ENCODE results near the gene SYNPO2. TPM values are rescaled to one million over a fixed set of nuclear protein-coding genes. Genes with fewer than 3 reads are reported as not detected.
"Not testable (repeated sequence)": the region's sequence is repeated elsewhere in the genome, so short reads cannot be mapped to it uniquely, and the experiment has no call there.

The SYNPO2 gene, protein sequence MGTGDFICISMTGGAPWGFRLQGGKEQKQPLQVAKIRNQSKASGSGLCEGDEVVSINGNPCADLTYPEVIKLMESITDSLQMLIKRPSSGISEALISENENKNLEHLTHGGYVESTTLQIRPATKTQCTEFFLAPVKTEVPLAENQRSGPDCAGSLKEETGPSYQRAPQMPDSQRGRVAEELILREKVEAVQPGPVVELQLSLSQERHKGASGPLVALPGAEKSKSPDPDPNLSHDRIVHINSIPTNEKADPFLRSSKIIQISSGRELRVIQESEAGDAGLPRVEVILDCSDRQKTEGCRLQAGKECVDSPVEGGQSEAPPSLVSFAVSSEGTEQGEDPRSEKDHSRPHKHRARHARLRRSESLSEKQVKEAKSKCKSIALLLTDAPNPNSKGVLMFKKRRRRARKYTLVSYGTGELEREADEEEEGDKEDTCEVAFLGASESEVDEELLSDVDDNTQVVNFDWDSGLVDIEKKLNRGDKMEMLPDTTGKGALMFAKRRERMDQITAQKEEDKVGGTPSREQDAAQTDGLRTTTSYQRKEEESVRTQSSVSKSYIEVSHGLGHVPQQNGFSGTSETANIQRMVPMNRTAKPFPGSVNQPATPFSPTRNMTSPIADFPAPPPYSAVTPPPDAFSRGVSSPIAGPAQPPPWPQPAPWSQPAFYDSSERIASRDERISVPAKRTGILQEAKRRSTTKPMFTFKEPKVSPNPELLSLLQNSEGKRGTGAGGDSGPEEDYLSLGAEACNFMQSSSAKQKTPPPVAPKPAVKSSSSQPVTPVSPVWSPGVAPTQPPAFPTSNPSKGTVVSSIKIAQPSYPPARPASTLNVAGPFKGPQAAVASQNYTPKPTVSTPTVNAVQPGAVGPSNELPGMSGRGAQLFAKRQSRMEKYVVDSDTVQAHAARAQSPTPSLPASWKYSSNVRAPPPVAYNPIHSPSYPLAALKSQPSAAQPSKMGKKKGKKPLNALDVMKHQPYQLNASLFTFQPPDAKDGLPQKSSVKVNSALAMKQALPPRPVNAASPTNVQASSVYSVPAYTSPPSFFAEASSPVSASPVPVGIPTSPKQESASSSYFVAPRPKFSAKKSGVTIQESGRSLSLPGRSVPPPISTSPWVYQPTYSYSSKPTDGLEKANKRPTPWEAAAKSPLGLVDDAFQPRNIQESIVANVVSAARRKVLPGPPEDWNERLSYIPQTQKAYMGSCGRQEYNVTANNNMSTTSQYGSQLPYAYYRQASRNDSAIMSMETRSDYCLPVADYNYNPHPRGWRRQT
- 155 TPM for polyA plus RNA-seq (ENCODE audit: insufficient read length)

DNA sequence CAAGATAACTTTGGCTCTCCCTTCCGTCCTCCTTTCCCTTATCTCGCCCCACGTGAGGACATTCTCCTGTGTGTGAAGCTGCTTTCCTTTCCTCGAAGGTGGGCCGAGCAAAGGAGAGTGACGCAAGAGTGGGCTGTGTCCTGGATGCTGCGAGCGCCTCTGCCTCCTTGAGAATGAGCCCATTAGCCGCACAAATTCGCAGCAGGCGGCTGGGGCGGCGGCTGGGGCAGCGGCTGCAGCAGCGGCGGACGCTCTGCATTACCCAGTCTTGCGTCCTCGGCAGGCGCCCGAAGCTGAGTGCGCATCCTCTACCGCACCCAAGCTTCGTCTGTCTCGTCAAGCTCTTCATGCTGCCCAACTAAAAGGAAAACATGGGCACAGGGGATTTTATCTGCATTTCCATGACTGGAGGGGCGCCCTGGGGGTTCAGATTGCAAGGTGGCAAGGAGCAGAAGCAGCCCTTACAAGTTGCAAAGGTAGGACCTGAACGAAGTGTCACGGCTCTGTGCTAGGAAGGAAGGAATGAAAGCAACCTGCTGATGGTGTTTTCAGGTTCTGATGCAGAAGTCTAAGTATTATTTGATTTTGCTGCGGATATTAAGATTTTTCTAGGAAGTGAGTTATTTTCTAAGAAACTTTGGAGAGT is at the start of gene SYNPO2:
SYNPO2 (plus strand) TSS at position 189 of the 646 bp plus-strand sequence; CDS start at position 372, 183 bp downstream.
- peak; percentile 53 for DNase-seq

GRCh38 chr4:118839221-118839927 is 49.3 kb upstream of the SYNPO2 start:
- no peak for DNase-seq

GRCh38 chr4:118842055-118842454 is 46.6 kb upstream of the SYNPO2 start:
- no peak for DNase-seq

DNA sequence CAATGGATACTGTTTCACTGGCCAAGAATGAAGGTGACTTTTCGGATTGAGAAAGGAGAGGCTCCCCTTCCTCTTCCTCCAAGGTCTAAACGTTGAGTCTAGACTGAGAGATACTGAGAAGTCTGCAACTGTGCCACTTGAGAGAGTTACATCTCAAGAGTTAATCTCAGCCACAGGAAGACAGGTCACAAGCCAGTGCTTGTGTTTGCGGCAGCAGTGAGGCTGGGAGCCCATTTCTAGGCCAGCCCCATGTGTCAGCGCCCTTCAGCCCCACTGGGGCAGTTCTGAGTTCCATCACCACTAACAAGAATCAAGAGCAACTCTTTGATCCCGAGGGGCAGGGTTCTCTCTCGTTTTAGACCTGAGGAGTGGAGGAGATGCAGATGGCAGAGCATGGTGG is 45.4 kb upstream of the SYNPO2 start:
- no peak for DNase-seq

DNA sequence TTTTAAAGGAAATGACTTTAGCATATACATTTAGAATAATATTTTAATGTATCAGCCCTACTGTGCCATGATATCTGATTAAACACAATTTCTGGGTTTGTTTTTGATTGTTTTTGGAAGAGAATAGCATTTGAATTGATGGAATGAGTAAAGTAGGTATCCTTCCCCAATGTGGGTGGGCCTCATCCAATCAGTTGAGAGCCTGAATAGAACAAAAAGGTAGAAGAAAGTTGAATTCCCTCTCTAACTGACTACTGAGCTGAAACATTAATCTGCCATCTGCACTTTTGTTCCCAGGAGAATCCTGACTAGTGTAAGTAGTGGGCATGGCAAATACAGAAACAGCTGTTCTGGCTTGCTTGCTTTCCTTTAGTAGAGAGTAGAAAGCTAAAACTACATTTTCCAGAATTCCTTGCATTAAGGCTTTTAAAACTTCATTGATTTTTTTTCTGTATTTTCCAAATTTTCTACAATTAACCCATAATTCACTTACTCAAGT is 43.1 kb upstream of the SYNPO2 start:
- DNase-seq: no peak

DNA sequence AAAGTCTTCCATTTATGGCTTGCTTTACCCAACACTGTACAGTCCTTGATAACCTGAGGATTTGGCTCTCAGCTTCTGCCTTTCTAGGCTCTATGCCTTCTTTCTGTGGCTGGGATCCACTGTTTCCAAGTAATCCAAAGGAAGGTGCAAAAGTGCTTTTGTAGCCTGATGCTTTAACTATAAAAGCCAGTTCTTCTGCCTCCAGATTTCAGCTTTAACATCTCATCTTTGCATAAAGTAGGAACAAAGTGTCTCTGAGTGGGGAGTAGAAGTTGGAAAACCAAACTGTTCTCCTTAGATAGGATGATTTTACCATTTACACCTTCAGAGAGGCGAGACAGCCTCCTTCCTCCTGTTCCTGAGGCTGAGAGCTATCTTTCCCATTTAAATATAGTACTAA is 41.7 kb upstream of the SYNPO2 start:
- DNase-seq: no peak

- DNase-seq: no peak
Observed at GRCh38 chr4:118848242-118848641, 40.4 kb upstream of the SYNPO2 start.

- no peak for DNase-seq
Observed at GRCh38 chr4:118848901-118849300, 39.8 kb upstream of the SYNPO2 start.

- DNase-seq: no peak
Observed at GRCh38 chr4:118849867-118850487, 38.7 kb upstream of the SYNPO2 start.

GRCh38 chr4:118850488-118851173 is 38.0 kb upstream of the SYNPO2 start:
- DNase-seq: no peak

DNA sequence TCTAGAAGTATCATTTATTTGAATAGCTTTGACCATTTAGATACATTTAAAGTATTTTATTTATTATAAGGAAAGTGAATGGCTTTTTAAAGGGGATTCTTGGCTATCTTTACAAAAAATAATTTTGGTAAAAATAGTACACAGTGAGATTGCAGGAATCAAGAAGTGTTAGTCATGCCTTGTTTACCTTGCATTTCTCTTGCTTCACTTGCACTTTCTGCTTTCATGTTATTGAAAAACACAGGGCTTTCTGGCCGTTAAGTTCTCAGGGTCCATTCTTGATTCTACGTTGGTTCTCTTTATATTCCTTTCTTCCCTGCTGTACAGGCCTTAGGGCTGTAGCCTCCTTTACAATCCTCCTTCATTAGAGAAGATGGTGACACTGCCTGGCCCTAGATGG is 30.9 kb upstream of the SYNPO2 start:
- DNase-seq: no peak

- DNase-seq: no peak
Observed at GRCh38 chr4:118858779-118859178, 29.9 kb upstream of the SYNPO2 start.

- DNase-seq: no peak
Observed at GRCh38 chr4:118865091-118865708, 23.5 kb upstream of the SYNPO2 start.

DNA sequence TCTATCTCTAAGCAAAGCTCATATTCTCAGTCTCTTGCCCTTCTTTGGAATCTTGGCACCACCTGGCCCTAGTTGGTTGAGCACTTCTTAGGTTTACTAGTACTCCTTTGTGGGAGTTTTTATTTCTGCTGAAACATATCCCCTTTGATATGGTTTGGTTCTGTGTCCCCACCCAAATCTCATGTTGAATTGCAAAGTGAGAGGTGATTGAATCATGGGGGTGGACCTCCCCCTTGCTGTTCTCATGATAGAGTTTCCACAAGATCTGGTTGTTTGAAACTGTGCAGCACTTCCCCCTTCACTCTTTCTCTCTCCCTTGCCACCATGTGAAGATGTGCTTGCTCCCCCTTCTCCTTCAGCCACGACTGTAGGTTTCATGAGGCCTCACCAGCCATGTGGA is 22.2 kb upstream of the SYNPO2 start:
- no peak for DNase-seq

DNA sequence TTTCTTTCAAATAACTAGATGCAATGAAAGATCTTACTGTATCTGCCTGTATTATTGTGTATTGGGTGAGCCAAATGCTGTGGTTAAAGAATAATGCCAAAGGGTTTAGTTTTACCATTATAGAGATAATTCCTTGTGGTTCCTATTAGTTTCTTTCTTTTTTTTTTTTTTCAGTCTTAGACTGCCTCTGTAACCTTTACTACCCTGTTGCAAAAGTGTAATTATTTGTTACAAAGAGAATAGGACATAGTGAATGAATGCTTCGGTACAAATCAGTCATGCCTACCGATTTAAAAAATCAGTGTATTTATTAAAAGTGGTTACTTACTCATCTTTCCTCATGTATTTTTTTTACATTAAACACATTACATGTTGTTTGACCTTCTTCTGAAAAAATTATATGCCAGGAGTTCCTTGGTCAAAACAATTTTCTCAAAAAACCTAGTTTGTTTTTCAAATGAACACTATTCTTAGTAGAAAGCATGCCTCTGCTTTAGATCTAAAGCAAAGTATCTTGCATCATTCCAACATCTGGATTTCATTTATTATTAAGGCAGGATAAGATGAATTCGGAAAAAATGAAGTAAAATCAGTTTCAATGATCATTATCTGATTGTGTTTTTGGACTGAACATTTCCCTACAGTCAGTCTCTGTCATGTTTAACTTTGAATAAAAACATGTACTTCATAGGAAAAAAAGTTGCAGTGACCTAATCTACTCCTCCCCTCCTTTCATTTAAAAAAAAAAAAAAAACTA is 21.2 kb upstream of the SYNPO2 start:
- no peak for DNase-seq

- peak; percentile 61 for DNase-seq
Observed at GRCh38 chr4:118869808-118870342, 18.8 kb upstream of the SYNPO2 start.

DNA sequence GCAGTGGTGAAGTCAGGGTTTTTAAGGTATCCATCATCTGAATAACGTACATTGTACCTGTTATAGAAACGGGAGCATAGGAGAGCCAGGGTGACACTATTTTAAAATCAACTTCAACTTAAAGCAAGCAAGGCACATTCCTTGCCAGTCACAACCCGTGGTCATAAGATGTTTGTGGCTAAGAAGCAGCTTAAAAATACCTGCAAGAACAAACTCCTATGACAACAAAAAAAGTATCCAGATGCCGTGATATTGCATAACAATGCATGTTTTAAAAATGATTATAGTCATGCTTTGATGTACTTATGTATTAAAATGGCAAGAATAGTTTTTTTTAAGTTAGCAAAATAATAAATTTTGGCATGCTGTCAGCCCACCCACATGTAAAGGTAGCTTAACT is 16.5 kb upstream of the SYNPO2 start:
- DNase-seq: no peak

DNA sequence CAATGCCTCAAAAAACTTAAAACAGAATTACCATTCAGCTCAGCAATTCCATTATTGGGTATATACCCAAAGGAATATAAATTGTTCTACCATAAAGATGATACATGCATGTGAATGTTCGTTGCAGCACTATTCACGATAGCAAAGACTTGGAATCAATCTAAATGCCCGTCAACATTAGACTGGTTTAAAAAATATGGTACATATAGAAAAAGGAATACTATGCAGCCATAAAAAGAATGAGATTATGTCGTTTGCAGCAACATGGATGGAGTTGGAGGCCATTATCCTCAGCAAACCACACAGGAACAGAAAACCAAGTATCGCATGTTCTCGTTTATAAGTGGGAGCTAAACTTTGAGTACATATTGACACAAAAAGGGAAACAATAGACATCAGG is 10.9 kb upstream of the SYNPO2 start:
- no peak for DNase-seq

- not testable (repeated sequence) for DNase-seq
Observed at GRCh38 chr4:118878507-118878906, 10.1 kb upstream of the SYNPO2 start.

Measured in hindlimb muscle (tissue), 1 donor.